ENCODE data around the gene APOL1. TPM values are rescaled to one million over a fixed set of nuclear protein-coding genes. Genes with fewer than 3 reads are reported as not detected.

APOL1 gene
- total RNA-seq, 2 experiments from 2014 or later: 6.4 to 7.3 TPM

GRCh38 chr22:36300396-36301212 is 47.7 kb downstream of the APOL1 start:
- DNase-seq (no peak), ATAC-seq (ENCODE audit: poor library complexity) (no peak)
- ChIA-PET CTCF (interaction anchor here (1.1 to 7.9 kb wide), 18 partner anchors 14 to 186 kb away, joined by 3 to 60 read pairs (median 4); partner anchors contain the start of gene MYH9), POLR2A (interaction anchor here (0.9 to 2.4 kb wide), 16 partner anchors 12 to 186 kb away, joined by 3 to 7 read pairs (median 4); partner anchors contain the start of gene APOL2)
- Histone ChIP-seq H3K27ac (ENCODE audit: low read depth in 1 of 2, low read length in 2 of 2) (no peak overlapping the region), H3K9me3 (ENCODE audit: control insufficient read depth in 1 of 2, insufficient read depth in 1 of 2, low read length in 2 of 2) (no peaks in the 10 kb centered on the region), H3K4me1 (ENCODE audit: insufficient read depth, low read length) (peaks cover 14% of the 10 kb centered on the region), H3K36me3 (ENCODE audit: insufficient read depth, low read length) (peaks cover 100% of the 10 kb centered on the region), H3K4me3 (ENCODE audit: low read length) (no peak overlapping the region), H3K27me3 (ENCODE audit: control insufficient read depth in 1 of 2, insufficient read depth in 2 of 2, low read length in 2 of 2) (no peaks in the 10 kb centered on the region)
- intact Hi-C loops (cut with DNase I, micrococcal nuclease): loop anchor here (1.0 to 5.0 kb wide), 4 partner anchors 37 to 186 kb away; partner anchors contain the start of gene TXN2 (in 1 of the 2)
- Mint-ChIP-seq H3K27me3 (no peaks in the 10 kb centered on the region), H3K9me3 (no peaks in the 10 kb centered on the region), H3K4me1 (ENCODE audit: low read depth) (peaks cover 19% of the 10 kb centered on the region), H3K36me3 (ENCODE audit: low read depth) (peaks cover 99% of the 10 kb centered on the region), H3K4me3 (no peak overlapping the region), H3K27ac (peak overlapping the region; percentile 84)
- no peak for TF ChIP-seq CTCF (IDR thresholded peaks at IDR 0.05)

GRCh38 chr22:36301384-36301828 is 48.5 kb downstream of the APOL1 start:
- ChIA-PET POLR2A (interaction anchor here (0.5 to 2.4 kb wide), 18 partner anchors 12 to 627 kb away, joined by 3 to 7 read pairs (median 4); partner anchors contain the start of genes APOL2 and MYH9), CTCF (interaction anchor here (0.6 to 7.9 kb wide), 27 partner anchors 9 to 200 kb away, joined by 3 to 60 read pairs (median 4); partner anchors contain the start of gene MYH9)
- TF ChIP-seq CTCF (IDR thresholded peaks at IDR 0.05): peak; percentile 93
- no peaks in the 10 kb centered on the region for H3K9me3 ChIP-seq (ENCODE audit: control insufficient read depth in 1 of 2, insufficient read depth in 1 of 2, low read length in 2 of 2)
- H3K27ac Mint-ChIP-seq: peak overlapping the region; percentile 84
- H3K4me1 ChIP-seq (ENCODE audit: insufficient read depth, low read length): peaks cover 14% of the 10 kb centered on the region
- ATAC-seq (ENCODE audit: poor library complexity): peak; percentile 88
- no peak overlapping the region for H3K4me3 ChIP-seq (ENCODE audit: low read length)
- H3K27ac ChIP-seq (ENCODE audit: low read depth in 1 of 2, low read length in 2 of 2): no peak overlapping the region
- peaks cover 100% of the 10 kb centered on the region for H3K36me3 ChIP-seq (ENCODE audit: insufficient read depth, low read length)
- DNase-seq: peak; percentile 73 to 91 (median 81)
- H3K27me3 Mint-ChIP-seq: no peaks in the 10 kb centered on the region
- peak overlapping the region; percentile 49 for H3K4me3 Mint-ChIP-seq
- peaks cover 99% of the 10 kb centered on the region for H3K36me3 Mint-ChIP-seq (ENCODE audit: low read depth)
- H3K9me3 Mint-ChIP-seq: no peaks in the 10 kb centered on the region
- intact Hi-C loops (cut with DNase I, micrococcal nuclease): loop anchor here (1.0 to 5.0 kb wide), 4 partner anchors 36 to 185 kb away; partner anchors contain the start of gene TXN2 (in 1 of the 2)
- peaks cover 19% of the 10 kb centered on the region for H3K4me1 Mint-ChIP-seq (ENCODE audit: low read depth)
- no peaks in the 10 kb centered on the region for H3K27me3 ChIP-seq (ENCODE audit: control insufficient read depth in 1 of 2, insufficient read depth in 2 of 2, low read length in 2 of 2)

GRCh38 chr22:36301851-36302250 is 48.9 kb downstream of the APOL1 start:
- peaks cover 19% of the 10 kb centered on the region for H3K4me1 Mint-ChIP-seq (ENCODE audit: low read depth)
- POLR2A ChIA-PET: interaction anchor here (0.5 to 2.4 kb wide), 14 partner anchors 12 to 628 kb away, joined by 3 to 7 read pairs (median 4); partner anchors contain the start of genes APOL2 and MYH9

More at GRCh38 chr22:36301851-36302250, 48.9 kb downstream of the APOL1 start:
- peaks cover 14% of the 10 kb centered on the region for H3K4me1 ChIP-seq (ENCODE audit: insufficient read depth, low read length)
- H3K36me3 Mint-ChIP-seq (ENCODE audit: low read depth): peaks cover 99% of the 10 kb centered on the region
- no peaks in the 10 kb centered on the region for H3K9me3 Mint-ChIP-seq
- H3K4me3 ChIP-seq (ENCODE audit: low read length): no peak overlapping the region
- H3K27me3 ChIP-seq (ENCODE audit: control insufficient read depth in 1 of 2, insufficient read depth in 2 of 2, low read length in 2 of 2): no peaks in the 10 kb centered on the region
- peak overlapping the region; percentile 20 for H3K4me3 Mint-ChIP-seq
- intact Hi-C loops (cut with DNase I, micrococcal nuclease): loop anchor here (1.0 to 5.0 kb wide), 4 partner anchors 35 to 184 kb away; partner anchors contain the start of gene TXN2 (in 1 of the 2)
- peaks cover 100% of the 10 kb centered on the region for H3K36me3 ChIP-seq (ENCODE audit: insufficient read depth, low read length)
- no peak for TF ChIP-seq CTCF (IDR thresholded peaks at IDR 0.05)
- no peaks in the 10 kb centered on the region for H3K27me3 Mint-ChIP-seq
- H3K27ac Mint-ChIP-seq: peak overlapping the region; percentile 84
- DNase-seq (no peak), ATAC-seq (ENCODE audit: poor library complexity) (no peak)
- H3K27ac ChIP-seq (ENCODE audit: low read depth in 1 of 2, low read length in 2 of 2): no peak overlapping the region
- no peaks in the 10 kb centered on the region for H3K9me3 ChIP-seq (ENCODE audit: control insufficient read depth in 1 of 2, insufficient read depth in 1 of 2, low read length in 2 of 2)
- CTCF ChIA-PET: interaction anchor here (0.6 to 7.9 kb wide), 27 partner anchors 9 to 199 kb away, joined by 3 to 60 read pairs (median 4); partner anchors contain the start of gene MYH9
